GM20000 (cell line): Measurements from ENCODE around the gene TAAR1.

Source experiments
- DNase-seq: peaks from one replicate; pipeline ENCODE4 v3.0.0; 2012; ENCODE audit warnings: low spot score
- CTCF ChIP-seq: IDR thresholded peaks from 2 replicates; pipeline ENCODE4 v1.5.1; 2012; ENCODE audit warnings: mild to moderate bottlenecking, control low read depth; ENCODE audit errors: extremely low read depth, missing control alignments

TAAR1 gene

GRCh38 chr6:132634796-132635195, 24.2 kb downstream of the TAAR1 start:
- DNase-seq: no peak
- TF ChIP-seq CTCF: no peak

- no peak for DNase-seq
- TF ChIP-seq CTCF: no peak
Observed at GRCh38 chr6:132633362-132633761, 25.6 kb downstream of the TAAR1 start.

GRCh38 chr6:132624175-132624574, 34.8 kb downstream of the TAAR1 start, which contains the start of gene TAAR2:
TSS of gene TAAR2 (minus strand) at chr6:132624275. CDS start at chr6:132624275, 0 bp downstream.
- TF ChIP-seq CTCF: no peak

GRCh38 chr6:132623106-132623845, 35.7 kb downstream of the TAAR1 start:
- TF ChIP-seq CTCF: no peak
- DNase-seq: no peak

More at GRCh38 chr6:132624175-132624574, 34.8 kb downstream of the TAAR1 start, which contains the start of gene TAAR2:
- DNase-seq: no peak

GRCh38 chr6:132616677-132617076, 42.3 kb downstream of the TAAR1 start:
- TF ChIP-seq CTCF: no peak
- DNase-seq: no peak

GRCh38 chr6:132614554-132614953, 44.4 kb downstream of the TAAR1 start:
- TF ChIP-seq CTCF: no peak
- no peak for DNase-seq

- no peak for DNase-seq
- TF ChIP-seq CTCF: no peak
Observed at GRCh38 chr6:132612449-132613108, 46.4 kb downstream of the TAAR1 start.
